GM19099 (cell line): ENCODE results near the gene GRM7.

Experiments
- POLR2A ChIP-seq: IDR thresholded peaks from 3 replicates; pipeline ENCODE4 v1.6.1; 2011; ENCODE audit warnings: low read depth; ENCODE audit not compliant: insufficient read length; ENCODE audit errors: extremely low read depth

Gene GRM7

DNA sequence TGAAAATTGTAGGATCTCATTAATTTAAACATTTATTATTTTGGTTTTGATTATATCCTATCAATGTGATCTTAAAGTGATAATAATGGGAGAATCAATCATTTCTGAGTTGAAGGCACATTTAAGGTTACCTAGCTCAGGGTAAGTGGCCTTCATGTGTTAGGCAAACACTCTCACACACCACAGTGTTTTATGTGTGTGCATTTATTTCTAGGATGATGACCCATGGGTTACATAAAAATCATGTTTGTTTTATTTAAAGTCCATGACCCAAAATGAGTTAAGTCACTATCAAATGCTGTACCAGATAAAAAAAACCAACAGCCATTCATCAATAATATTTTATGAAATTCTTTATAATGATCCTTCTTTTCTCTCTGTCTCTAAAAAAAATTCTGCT is 520.8 kb downstream of the GRM7 start:
- no peak for TF ChIP-seq POLR2A

DNA sequence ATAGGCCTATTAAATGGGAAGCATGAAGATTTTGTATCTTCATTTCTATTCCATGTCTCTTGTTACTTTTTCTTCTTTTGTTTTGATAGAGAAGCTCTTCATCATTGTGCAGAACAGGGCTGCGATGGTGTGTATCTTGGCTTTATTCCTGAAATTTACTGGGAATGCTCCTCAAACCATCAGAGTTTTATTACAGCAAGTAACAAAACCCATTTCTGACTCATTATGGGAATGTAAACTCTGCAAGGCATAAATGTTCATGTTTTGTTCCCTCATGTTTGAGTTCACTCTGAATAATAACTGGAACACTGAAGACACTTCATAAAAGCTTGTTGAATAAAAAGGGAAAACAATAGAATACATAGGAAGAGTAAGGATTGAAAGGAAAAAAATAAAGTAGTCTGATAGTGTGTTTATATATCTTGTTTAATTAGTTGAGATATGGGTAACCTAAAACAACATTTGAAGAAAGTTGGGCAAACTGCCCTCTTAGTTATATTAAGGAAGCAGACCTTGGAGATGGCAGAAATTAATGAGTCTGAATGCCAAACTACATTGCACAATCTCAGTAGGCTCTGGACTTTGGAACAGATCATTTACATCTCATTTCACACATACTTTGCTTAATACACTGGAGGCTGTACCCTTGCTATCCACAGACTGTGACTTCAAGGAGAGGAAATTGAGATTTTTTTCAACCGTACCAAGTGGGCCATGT is 521.5 kb downstream of the GRM7 start:
- TF ChIP-seq POLR2A: no peak

DNA sequence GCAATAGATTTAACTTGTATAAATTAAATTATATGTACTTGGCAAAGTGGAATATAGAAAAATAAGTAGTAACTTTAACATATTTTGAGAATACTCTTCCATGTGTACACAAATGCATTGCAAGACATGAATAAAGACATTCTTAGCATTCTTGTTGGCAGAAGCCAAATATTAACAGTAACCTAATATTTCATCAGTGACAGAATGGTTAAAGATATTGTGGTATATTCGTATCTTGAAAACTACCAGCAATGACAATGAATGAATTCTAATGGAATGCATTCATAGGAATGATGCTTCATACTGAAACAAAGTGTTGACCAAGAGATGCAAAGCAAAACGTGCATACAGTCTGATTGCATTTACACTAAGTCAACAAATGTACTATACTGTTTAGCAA is 524.7 kb downstream of the GRM7 start:
- no peak for TF ChIP-seq POLR2A

DNA sequence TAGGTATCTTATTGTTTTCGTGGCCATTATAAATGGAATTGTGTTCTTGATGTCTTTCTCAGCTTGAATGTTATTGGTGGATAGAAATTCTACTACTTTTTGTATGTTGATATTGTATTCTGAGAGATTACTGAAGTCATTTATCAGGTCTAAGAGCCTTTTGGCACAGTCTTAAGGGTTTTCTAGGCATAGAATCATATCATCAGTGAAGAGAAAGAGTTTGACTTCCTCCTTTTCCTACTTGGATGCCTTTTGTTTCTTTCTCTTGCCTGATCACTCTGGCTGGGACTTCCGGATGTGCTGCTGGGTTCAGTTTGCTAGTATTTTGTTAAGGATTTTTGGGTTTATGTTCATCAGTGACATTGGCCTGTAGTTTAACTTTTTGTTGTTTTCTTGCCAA is 527.1 kb downstream of the GRM7 start:
- no peak for TF ChIP-seq POLR2A

DNA sequence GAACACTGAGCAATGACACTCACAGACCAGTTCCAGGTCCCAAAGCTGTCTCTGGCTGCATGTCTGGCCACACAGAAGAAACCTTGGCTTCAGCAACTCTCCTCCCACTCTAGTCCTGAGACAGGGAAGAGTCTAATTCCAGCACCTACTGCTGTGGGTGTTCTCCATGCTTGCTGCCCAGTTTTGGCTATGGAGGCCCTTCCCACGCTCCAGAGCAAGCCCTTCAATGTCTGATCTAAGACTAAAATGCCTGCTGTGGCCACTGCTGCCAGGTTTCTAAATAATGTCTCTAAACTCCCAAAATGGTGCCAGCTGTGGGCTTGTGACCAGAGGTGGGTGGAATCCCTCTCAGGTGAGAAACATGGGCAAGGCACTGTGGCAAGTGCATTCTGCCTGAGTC is 531.3 kb downstream of the GRM7 start:
- TF ChIP-seq POLR2A: no peak

DNA sequence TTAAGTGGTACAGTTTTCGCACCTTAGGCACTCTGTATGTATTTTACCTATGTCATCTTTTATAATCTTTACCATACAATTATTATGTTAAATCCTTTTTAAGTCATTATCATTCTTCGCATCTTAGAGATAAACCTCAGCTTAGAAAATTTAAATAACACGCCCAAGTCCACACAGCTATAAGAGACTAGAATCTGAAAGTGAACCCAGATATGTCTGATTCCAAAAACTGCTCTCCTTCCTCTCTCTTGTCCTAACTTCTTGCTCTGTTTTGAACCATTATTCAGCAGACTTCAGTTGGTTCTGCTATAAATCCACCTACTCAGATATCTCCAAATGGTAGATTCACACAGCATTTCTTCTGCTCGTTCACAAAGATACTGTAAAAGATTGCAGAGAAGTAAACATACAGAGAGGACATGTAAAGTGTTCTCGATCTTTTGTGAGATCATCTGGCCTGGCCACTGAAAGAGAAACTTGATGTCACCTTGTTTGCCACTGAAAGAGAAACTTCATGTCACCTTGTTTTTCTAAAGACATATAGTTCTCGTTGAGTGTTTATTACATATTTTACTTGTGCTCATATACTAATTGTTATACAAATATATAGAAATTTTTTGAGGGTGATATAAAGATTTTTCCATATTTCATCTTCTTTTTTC is 533.2 kb downstream of the GRM7 start:
- TF ChIP-seq POLR2A: no peak

DNA sequence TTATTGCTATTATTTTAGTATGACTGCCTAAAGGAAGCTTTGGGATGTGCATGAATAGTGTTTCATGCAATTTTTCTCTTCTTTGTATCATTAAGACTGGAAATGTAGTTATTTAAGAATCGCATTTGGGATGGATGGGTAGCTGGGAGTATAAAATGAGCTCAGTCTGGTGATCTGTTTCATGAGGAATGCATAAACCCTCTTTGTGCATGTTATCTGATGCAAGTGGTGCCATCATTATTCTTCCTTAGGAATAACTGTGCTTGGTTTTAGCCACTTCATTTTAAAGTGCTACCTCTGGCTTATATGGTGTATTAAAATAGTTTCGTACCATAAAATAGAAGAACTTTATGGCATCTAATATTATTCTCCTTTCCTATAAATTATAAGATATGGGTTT is 535.6 kb downstream of the GRM7 start:
- no peak for TF ChIP-seq POLR2A

DNA sequence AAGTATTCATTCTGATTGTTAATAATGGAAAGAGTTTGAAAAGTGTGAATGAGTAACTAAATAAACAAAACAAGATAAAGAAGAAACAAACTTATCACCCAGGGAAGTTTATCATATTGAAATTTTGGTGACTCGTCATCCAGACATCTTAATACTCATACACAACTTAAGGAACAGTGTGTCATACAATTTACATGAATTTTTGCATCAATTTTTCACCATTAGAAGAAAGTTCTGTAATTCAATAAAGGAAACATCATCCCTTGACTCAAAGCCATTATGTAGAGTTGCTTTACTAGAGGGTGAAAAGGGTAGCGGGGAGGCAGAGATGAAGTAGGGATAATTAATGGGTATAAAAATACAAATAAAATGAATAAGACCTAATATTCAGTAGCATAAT is 536.2 kb downstream of the GRM7 start:
- TF ChIP-seq POLR2A: no peak

DNA sequence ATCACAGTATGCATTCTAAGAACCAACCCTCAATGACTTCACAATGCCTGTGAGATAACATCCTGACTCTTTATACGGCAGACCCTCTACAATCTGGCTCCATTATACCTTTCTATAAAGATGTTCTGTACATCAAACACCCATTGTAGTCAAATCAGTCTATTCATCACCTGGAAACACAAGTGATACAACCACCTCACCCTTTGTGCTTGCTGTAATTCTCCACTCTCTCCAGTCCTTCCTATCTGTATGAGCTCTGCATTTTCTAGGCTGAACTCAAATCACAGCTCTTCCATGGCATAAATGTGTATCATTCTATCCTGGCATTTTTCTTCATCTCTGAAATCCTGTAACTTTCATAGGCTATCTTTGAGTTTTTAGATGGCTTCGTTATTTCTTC is 539.4 kb downstream of the GRM7 start:
- TF ChIP-seq POLR2A: no peak

DNA sequence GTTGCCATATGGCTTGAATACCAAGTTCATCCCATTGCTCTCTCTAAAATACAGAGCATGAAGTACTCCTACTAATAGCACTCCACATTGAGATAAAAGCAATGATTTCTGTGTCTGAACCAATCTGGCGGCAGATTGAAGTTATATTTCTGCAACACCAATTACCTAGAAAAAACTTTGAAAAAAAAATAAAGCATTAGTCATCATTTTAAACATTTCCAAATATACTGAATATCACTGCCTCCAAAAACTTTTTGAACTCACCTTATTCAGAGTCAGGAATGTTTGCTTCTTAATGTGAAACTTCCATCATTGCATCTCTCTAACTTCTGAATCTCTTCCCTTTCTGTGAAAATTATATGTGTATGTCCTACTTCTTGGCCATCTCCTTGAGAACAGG is 540.5 kb downstream of the GRM7 start:
- TF ChIP-seq POLR2A: no peak

DNA sequence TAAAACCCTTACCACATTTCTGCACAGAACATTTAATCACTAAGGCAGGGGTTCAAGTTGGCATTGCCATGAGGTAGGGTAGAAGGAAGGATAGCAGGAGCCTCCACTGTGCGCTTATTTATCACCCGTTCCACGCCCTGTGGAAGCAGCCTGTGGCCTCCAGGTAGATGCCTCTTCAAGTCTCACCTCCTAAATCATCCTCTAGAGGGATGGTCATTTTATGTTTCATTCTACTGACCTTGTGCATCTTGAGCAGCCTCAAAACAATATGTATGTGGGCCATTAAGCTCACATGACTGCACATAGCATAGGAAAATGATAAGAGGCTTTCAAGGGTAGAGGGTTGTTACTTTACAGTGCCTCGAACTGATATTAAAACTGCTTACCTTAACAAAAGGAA is 546.2 kb downstream of the GRM7 start:
- no peak for TF ChIP-seq POLR2A

DNA sequence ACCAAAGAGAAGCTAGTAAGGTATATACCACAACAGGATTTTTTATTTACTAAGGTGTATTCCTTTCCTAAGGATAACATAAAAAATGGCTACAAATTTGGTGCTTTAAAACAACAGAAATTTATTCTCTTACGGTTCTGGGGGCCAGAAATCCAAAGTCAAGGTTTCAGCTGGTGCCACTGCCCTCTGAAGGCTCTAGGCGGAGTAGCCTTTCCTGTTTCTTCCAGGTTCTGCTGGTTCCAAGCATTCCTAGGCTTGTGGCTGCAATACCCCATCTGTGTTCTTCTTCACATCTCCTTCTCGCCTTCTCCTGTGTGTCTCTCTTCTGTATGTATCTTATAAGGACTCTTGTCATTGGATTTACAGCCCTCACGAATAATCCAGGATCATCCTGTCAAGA is 549.9 kb downstream of the GRM7 start:
- no peak for TF ChIP-seq POLR2A

DNA sequence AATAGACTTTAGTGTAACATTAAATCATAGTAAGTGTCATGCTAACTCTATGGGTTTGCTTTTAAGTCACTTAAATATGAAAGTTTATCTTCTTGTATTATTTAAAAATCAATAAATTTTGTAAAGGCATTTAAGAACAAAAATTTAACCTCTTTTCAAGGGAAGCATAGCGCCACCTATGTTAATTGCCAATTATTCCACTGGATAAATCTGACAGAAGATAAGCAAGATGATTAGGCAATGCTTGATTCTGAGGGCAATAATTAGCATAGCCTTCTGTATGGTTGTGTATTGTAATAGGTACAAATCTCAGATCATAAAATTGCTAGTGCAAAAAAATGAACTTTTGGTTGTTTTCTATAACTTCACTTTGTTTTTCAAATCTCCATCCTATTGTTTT is 560.1 kb downstream of the GRM7 start:
- no peak for TF ChIP-seq POLR2A

DNA sequence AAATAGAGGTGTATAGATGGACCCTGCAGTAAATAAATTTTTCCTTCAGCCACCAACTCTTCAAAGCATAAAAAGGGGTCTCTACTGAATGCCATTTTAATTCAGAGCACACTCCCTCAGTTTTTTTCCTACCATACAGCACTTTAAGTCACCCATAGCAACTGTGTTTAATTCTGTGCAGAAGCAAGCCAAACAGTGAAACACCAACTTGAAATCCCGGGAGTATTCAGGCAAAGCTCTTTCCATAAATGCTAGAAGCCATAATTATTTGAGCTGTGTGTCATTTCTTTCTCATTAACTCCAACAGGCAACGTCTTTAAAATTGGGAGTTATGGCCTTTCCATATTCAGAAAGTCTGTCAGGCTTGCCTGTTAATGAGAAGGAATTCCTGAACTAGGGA is 562.1 kb downstream of the GRM7 start:
- no peak for TF ChIP-seq POLR2A

DNA sequence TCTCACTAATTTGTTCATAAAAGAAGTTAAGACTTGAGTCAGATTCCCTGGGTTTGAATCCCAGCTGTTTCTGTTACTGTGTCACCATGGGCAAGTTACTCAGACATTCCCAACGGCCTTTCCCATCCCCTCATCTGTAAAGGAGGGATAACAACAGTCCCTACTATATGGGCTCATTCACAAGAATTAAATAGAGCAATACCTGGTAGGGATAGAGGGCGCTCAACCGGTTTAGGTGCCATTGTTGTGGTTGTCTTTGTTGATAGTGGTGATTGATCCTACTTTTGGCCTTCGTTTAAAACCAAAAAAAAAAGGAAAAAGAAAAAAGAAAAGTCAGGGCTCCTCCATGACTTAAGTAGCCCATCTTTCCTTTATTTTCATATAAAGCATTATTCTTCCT is 563.1 kb downstream of the GRM7 start:
- TF ChIP-seq POLR2A: no peak

DNA sequence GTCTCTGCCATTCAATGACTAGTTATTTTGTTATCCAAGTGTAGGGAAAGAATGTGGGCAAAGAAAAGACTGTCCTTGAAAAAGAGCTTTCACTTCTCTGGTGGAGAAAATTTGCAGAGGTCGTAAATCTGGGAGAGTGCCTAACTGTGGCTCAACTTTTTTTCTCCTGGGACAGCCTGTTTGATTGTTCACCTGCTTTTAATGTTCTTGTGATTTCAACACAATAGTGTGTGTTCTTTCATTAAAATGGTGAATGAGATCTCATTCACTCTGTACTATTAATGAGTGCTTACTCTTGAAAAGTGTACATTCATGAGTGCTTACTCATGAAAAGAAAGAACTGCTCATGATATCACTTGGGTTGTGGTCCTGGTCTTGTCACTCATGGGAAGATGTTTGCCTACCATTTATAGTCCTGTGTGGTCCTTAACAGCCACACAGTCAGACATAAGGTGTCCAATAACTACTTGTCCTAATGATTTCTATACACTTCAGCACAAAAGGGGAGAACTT is 567.3 kb downstream of the GRM7 start:
- TF ChIP-seq POLR2A: no peak
